Pancreas (tissue), 10 donors: ENCODE data around the gene CAMK2B. TPM values are rescaled to one million over a fixed set of nuclear protein-coding genes. Genes with fewer than 3 reads are reported as not detected.

Source experiments
- ATAC-seq, 4 donors: fragments of 200-7000 bp; cut with Tn5 transposase; one replicate each; pipeline versions ENCODE4 v1.8.0 to v1.9.1; 2020; ENCODE audit warnings: mild to moderate bottlenecking in 4 of 4, moderate library complexity in 4 of 4
- DNase-seq, 6 donors: peaks; one replicate each; pipeline ENCODE4 v3.0.0-alpha.2; 2020
- FAIRE-seq: peaks from 2 replicates; lab custom pipeline; 2012; peaks lifted over from hg19 to GRCh38; lab: Jason Lieb, UNC
- H3K27ac ChIP-seq, 4 donors: fragments of 200-600 bp; sonication (generic); 1 replicate in 3 of 4; 2 replicates in 1 of 4; pipeline versions ENCODE4 v1.5.0 to v1.8.0; 2020
- H3K27me3 ChIP-seq, 4 donors: fragments of 200-600 bp; one replicate each; pipeline ENCODE4 v1.8.0; 2021
- H3K36me3 ChIP-seq, 3 donors: fragments of 200-600 bp; sonication (generic) in 1 of 3; one replicate each; pipeline versions ENCODE4 v1.5.0 to v1.8.0; 2020 to 2021
- H3K4me1 ChIP-seq, 3 donors: fragments of 200-600 bp; one replicate each; pipeline ENCODE4 v1.8.0; 2021
- H3K4me3 ChIP-seq, 4 donors: fragments of 200-600 bp; sonication (generic) in 2 of 4; one replicate each; pipeline versions ENCODE4 v1.5.0 to v1.8.0; 2020 to 2021
- H3K9me3 ChIP-seq, 4 donors: fragments of 200-600 bp; one replicate each; pipeline ENCODE4 v1.8.0; 2021
- WGBS, 2 donors: extraction: QIAGEN DNeasy Blood & Tissue Kit; methylation state at CpG; one replicate each; pipeline ENCODE4 v1.1.7; 2013; 5-methylcytosine and 5-hydroxymethylcytosine counted together
- intact Hi-C, 3 donors: fragments of 100-400 bp; cut with DNase I; formaldehyde crosslinking; loops; one replicate each; pipeline versions ENCODE4 v1.11.1 to v1.14.2; 2022
- polyA plus RNA-seq, 2 donors: library from polyadenylated mRNA; stranded (reverse); fragments of 200-250 nt; gene quantifications; one replicate each; pipeline ENCODE4 v1.2.3, GENCODE V29; 2013
- total RNA-seq, 6 donors: library from RNA; stranded (reverse); fragmentation: NEBNext Ultra II Directional in 4 of 6; extraction: Animal tissue kit (Norgen Biotek cat#: 25700) in 4 of 6; gene quantifications; one replicate each; pipeline versions ENCODE4 v1.2.1 to v1.2.4, GENCODE V29; 2021 to 2023
- TF ChIP-seq, protein P1 (sequence below), 4 donors: fragments of 200-600 bp; sonication (generic) in 3 of 4; IDR thresholded peaks; one replicate each; pipeline versions ENCODE4 v1.5.0 to v1.8.0; 2021; ENCODE audit warnings: antibody characterized with exemption in 4 of 4
- donor health status: healthy with polysubstance abuse.
- donor health status: DM: no; HTN: no; CAD: no; lungs with moderate emphysema.
- donor health status: DM: no; HTN: no; CAD: no.
- donor health status: control.
- donor health status: control.
- donor health status: Bipolar disorder and iron deficiency.
- donor health status: DM: yes; HTN: yes; CAD: no.
- donor health status: DM: no; HTN: no; CAD: no.
- donor health status: DM: no; HTN: no; CAD: no.
- donor health status: DM: yes; HTN: yes; CAD: no.

CAMK2B gene
- total and polyA plus RNA-seq, 8 donors: 0.83 to 34.0 (median 2.0) TPM

DNA sequence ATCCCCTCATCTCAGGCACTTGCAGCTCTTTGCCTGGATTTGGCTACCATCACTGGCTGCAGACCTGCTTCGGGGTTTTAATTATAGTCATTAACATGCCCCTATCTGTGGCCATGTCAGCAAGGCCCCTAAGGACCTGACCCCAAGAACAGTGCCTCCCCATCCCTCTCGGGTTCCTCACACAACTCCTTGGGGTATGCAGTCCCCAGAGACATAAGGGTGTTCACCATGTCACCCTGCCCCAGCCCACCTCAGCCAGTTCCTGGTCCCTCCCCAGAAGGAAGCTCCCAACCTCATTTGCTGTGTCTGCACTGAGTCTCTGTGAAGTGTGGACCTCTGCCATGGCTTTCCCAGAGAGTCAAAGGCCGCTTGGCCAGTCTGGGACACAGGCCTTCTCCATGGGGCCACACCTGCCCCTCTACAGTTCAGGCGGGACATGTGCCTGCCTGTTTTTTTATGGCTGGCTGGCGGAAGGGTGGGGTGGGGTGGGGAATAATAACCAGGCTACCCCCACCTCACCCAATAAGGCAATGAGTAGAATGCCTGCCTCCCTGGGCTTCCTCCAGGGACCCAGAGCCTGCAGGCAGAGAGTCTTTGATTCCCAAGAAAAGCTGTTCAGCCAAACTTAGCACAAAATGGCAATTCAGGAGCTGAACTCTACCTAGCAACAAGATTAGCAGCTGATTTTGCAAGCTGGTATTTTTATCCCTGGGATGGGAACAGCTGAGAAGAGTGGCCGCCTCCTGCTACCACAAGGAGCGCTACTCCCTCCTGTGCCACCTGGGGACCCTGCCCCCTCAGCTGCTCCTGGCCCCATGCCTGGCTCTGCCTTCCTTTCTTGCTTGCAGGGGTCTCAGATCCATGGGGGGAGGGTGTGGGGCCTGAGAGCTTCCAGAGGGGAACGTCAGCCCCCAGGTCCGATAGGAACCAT is 23.7 kb upstream of the CAMK2B start:
- H3K27me3 ChIP-seq: no peaks in the 10 kb centered on the region
- no peak overlapping the region for H3K27ac ChIP-seq
- no peak for ATAC-seq
- intact Hi-C loops: no loop called here
- no peak for DNase-seq
- TF ChIP-seq, protein P1, sequence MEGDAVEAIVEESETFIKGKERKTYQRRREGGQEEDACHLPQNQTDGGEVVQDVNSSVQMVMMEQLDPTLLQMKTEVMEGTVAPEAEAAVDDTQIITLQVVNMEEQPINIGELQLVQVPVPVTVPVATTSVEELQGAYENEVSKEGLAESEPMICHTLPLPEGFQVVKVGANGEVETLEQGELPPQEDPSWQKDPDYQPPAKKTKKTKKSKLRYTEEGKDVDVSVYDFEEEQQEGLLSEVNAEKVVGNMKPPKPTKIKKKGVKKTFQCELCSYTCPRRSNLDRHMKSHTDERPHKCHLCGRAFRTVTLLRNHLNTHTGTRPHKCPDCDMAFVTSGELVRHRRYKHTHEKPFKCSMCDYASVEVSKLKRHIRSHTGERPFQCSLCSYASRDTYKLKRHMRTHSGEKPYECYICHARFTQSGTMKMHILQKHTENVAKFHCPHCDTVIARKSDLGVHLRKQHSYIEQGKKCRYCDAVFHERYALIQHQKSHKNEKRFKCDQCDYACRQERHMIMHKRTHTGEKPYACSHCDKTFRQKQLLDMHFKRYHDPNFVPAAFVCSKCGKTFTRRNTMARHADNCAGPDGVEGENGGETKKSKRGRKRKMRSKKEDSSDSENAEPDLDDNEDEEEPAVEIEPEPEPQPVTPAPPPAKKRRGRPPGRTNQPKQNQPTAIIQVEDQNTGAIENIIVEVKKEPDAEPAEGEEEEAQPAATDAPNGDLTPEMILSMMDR (IDR thresholded peaks at IDR 0.05): no peak
- WGBS, 2 donors: 71 to 82% methylated on average over 9 of the region's 9 CpGs
- no peak for FAIRE-seq
- H3K4me1 ChIP-seq: no peaks in the 10 kb centered on the region
- no peaks in the 10 kb centered on the region for H3K36me3 ChIP-seq
- no peak overlapping the region for H3K4me3 ChIP-seq
- no peaks in the 10 kb centered on the region for H3K9me3 ChIP-seq

DNA sequence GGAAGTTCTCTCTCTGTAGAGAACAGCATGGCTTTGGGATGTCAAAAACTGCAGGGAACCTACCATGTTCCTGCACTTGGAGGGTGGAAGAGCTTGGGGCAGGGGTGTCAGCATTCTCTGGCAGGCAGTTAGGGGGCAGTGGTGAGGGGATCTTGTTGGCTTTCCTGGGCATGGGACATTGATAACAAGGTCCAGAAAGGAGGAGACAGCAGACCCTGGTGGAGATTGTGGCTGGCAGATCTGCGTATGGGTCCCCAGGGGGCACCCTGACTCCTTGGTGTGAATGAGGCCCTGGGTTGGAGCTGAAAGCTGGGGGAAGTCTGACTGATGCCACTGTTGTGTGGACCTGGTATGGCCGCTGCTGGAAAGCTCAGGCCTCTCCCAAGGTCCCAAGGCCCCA is 22.9 kb upstream of the CAMK2B start:
- intact Hi-C loops: no loop called here
- FAIRE-seq (no peak), DNase-seq (no peak), ATAC-seq (no peak)
- TF ChIP-seq, protein P1 (IDR thresholded peaks at IDR 0.05): no peak
- Histone ChIP-seq H3K27ac (no peak overlapping the region), H3K9me3 (no peaks in the 10 kb centered on the region), H3K4me1 (no peaks in the 10 kb centered on the region), H3K27me3 (no peaks in the 10 kb centered on the region), H3K36me3 (no peaks in the 10 kb centered on the region), H3K4me3 (no peak overlapping the region)
- 84 to 86% methylated on average over 2 of the region's 2 CpGs for WGBS, 2 donors

DNA sequence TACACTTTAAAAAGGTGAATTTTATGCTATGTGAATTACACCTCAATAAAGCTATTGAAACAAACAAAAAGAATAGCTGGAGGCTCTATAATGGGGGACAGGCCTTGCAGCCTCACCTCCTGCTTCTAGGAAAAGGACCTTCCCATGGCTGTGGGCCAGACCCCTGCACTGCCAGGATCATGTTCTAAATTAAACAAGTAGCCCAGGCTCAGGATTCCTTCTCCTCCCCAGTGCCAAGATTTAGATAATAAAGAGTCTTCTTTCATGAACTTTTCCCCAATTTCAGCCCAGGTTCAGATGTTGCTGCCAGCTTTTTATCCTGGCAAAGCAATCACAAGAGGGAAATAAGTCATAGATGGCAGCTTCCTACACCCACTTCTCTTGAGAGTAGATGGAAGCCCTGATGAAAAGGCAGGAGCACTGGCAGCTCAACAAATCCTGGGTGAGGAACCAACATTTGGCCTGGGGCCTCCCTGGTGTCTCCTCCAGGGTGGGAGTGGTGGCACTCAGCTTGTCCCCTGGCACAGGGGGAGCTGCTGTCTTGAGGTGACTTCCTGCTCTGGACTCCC is 22.2 kb upstream of the CAMK2B start:
- FAIRE-seq (no peak), ATAC-seq (no peak), DNase-seq (no peak)
- Histone ChIP-seq H3K4me1 (no peaks in the 10 kb centered on the region), H3K36me3 (no peaks in the 10 kb centered on the region), H3K27me3 (no peaks in the 10 kb centered on the region), H3K27ac (no peak overlapping the region), H3K4me3 (no peak overlapping the region), H3K9me3 (no peaks in the 10 kb centered on the region)
- intact Hi-C loops: no loop called here
- TF ChIP-seq, protein P1 (IDR thresholded peaks at IDR 0.05): no peak

DNA sequence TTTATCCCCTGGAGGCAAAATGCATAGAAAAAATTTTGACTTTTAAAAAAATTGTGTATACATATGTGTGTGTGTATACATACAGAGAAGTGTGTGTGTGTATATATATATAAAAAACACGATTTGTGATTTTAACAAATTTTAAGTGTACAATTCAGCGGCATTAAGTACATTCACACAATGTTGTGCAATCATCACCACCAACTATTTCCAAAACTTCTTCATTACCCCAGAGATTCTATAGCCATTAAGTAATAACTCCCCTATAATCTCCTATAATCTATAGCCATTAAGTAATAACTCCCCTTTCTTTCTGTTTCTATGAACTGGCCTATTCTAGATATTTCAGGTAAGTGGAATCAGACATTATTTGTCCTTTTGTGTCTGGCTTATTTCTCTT is 20.7 kb upstream of the CAMK2B start:
- 84 to 89% methylated on average over 2 of the region's 2 CpGs for WGBS, 2 donors
- no peaks in the 10 kb centered on the region for H3K36me3 ChIP-seq
- TF ChIP-seq, protein P1 (IDR thresholded peaks at IDR 0.05): no peak
- no peaks in the 10 kb centered on the region for H3K4me1 ChIP-seq
- DNase-seq: no peak
- FAIRE-seq: no peak
- intact Hi-C loops: no loop called here
- no peaks in the 10 kb centered on the region for H3K27me3 ChIP-seq
- H3K9me3 ChIP-seq: no peaks in the 10 kb centered on the region
- no peak overlapping the region for H3K27ac ChIP-seq
- ATAC-seq: no peak
- H3K4me3 ChIP-seq: no peak overlapping the region

DNA sequence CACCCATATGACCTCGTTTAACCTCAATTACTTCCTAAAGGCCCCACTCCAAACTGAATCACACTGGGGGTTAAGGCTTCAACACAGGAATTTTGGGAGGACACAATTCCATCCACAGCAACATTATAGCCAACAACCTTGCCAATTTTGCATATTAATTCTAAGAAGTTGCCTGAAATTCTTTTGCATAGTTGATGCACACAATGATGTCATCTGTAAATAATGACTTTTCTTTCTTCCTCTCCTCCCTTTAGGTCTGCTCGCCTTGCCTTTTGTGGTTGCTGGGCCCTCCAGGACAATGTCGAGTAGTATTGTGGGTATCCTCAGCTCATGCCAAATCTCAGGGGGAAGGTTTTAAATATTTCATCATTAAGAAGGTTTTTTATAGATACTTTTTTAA is 16.0 kb upstream of the CAMK2B start:
- FAIRE-seq: no peak
- no peaks in the 10 kb centered on the region for H3K9me3 ChIP-seq
- no peak overlapping the region for H3K4me3 ChIP-seq
- H3K4me1 ChIP-seq: no peaks in the 10 kb centered on the region
- H3K36me3 ChIP-seq: no peaks in the 10 kb centered on the region
- TF ChIP-seq, protein P1 (IDR thresholded peaks at IDR 0.05): no peak
- no peak overlapping the region for H3K27ac ChIP-seq
- WGBS, 2 donors: 58 to 77% methylated on average over 3 of the region's 3 CpGs
- DNase-seq: no peak
- intact Hi-C loops: no loop called here
- no peak for ATAC-seq
- H3K27me3 ChIP-seq: no peaks in the 10 kb centered on the region
